Lung microvascular endothelial cell (primary cell): Measurements from ENCODE around the gene BLOC1S5. TPM values are rescaled to one million over a fixed set of nuclear protein-coding genes. Genes with fewer than 3 reads are reported as not detected.
"Not testable (repeated sequence)": the region's sequence is repeated elsewhere in the genome, so short reads cannot be mapped to it uniquely, and the experiment has no call there.

Experiments
- DNase-seq, 2 donors: peaks; one replicate each; pipeline versions ENCODE4 v3.0.0 to v3.0.0-alpha.2; 2010; ENCODE audit warnings: low read depth in 2 of 2
- total RNA-seq: library from RNA; depleted of rRNA; stranded (reverse); fragments of >200 nt; gene quantifications from 2 replicates; pipeline ENCODE4 v1.2.1, GENCODE V29; 2014

Gene BLOC1S5
- total RNA-seq, 1 donor from 2014 or later, result 13.7 TPM

DNA sequence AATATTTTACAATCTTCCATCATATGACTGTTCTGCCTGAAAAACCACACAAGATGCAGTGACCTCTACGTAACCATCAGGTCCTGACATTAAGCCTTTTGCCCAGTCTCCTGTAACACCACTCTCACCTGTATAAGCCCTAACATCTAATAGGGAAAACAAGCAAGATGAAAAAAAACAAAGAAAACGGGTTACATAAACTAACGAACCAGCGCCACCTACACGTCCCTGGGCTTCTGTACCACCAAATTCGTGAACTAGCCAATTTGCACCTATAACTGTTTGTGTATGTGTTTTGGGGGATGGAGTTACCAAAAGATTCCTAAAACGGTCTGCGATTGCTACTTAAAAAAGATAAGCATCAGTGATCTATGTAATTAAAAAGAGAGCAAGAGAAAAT is 70.2 kb downstream of the BLOC1S5 start:
- DNase-seq, result no peak

GRCh38 chr6:7993399-7993798 is 70.8 kb downstream of the BLOC1S5 start:
- DNase-seq, result no peak

GRCh38 chr6:7992002-7992815 is 72.0 kb downstream of the BLOC1S5 start:
- DNase-seq, result peak; percentile 88 to 89

DNA sequence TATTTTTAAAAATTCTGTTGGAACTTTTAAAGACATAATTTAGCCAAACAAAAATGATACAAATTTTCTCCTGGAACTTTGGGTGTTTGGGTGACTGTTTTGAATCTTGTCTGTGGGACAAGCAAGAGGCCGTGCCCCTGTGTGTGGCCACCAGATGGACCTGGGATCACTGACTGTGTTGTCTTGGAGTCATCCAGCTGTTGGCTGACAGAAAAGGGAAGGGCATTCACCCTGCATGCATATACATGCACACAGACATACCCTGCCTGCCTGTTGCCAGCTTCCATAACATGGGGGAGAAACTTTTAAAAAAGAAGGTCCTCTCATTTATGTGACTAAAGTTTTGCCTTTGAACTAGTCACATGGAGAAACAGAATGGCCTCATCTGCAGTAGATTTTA is 72.7 kb downstream of the BLOC1S5 start:
- DNase-seq, result peak in 1 of 2 donors; percentile 9

- DNase-seq, result no peak
These were observed 78.0 kb downstream of the BLOC1S5 start for GRCh38 chr6:7986219-7986618.

- DNase-seq, result not testable (repeated sequence)
These were observed 80.2 kb downstream of the BLOC1S5 start for GRCh38 chr6:7983967-7984366.

GRCh38 chr6:7979831-7980230 is 84.4 kb downstream of the BLOC1S5 start:
- DNase-seq, result no peak

GRCh38 chr6:7978736-7979135 is 85.5 kb downstream of the BLOC1S5 start:
- no peak for DNase-seq

GRCh38 chr6:7976485-7977056 is 87.6 kb downstream of the BLOC1S5 start:
- DNase-seq, result no peak

DNA sequence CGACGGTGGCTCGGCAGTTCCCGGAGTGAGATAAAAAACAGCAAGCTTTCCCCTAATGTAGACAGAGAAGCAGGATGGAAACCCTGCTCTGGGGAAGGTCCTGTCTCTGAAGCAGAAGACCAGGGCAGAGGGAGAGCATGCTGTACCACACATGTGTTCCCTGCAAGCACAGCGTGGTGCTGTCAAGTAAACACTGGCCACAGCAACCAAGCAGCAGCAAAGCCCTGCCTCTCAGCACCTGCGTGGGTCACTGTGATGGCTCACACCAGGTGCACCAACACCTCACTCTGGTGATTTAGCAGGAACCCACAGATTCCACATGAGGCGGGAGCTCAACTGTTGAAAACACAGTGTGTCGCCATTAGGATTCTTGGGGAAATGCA is 88.4 kb downstream of the BLOC1S5 start:
- peak; percentile 76 to 89 for DNase-seq

- DNase-seq, result peak; percentile 99
These were observed 89.0 kb downstream of the BLOC1S5 start for GRCh38 chr6:7974938-7975763.

- no peak for DNase-seq
These were observed 89.6 kb downstream of the BLOC1S5 start for GRCh38 chr6:7974565-7974937.

GRCh38 chr6:7973584-7973983 is 90.6 kb downstream of the BLOC1S5 start:
- no peak for DNase-seq

GRCh38 chr6:7971499-7971898 is 92.7 kb downstream of the BLOC1S5 start:
- DNase-seq, result no peak

DNA sequence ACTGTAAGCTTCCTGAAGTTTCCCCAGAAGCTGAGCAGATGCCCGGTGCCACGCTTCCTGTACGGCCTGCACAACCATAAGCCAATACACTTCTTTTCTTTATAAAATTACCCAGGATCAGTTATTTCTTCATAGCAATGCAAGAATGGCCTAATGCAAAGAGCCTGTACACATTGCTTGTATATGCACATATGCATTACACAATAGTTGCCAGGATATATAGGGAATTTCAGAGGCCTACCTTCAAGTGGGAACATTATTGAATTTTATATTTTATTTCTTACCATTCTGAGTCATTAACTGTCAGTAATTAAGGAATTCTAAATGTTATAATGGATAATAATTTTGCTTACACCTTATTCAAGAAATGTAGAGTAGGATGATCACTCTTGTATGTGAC is 93.6 kb downstream of the BLOC1S5 start:
- DNase-seq, result no peak

Other genes starting within 250 kb of the BLOC1S5 start
- 1,403 and 2,121 TPM in 2 replicates for gene TXNDC5, start 153.6 kb downstream of the BLOC1S5 start, total RNA-seq
- gene EEF1E1, start 38.2 kb upstream of the BLOC1S5 start, total RNA-seq, result 23.4 and 27.9 TPM in 2 replicates